DMS53 treated with DMSO at 0.1 percent for 48 hours (cell line): ENCODE measurements around the gene SPESP1.

Source experiments
- DNase-seq: peaks from one replicate; lab custom pipeline; 2025; ENCODE audit not compliant: unreplicated experiment; lab: John Stamatoyannopoulos, UW

Gene SPESP1

DNA sequence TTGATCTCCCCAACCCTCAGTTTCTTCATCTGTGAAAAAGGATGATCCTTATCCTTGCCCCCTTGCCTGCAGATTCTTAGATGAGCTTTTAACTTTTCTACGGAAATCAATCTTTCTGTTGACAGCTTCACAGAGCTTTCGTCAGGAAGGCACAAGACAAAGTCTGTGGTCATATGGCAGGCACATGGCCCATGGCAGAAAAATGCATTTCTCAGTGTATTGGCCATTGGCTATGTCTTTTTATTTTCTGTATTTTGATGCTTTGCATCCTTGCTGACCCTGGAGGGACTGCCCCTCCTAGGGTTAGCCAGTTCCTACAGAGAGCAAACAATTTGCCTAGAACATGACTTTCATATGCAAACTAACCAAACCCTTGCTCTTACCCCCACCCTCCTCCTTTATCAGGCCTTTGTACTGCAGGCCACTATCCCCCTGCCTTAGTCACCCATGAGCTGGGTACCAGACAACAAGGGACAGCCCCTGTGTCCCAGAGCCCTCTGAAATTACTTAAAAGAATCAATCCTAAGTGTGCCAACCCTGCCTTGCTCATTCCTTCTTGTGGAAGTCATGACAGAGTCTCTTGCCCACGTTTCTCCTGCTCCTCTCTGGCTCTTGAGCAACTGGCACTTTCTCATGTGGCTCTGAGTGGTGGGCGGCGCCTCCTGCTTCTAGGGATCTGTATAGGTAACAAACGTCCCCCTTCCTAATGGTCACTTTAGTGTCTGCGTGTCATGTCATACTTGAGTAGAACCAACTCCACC, 60.1 kb downstream of the SPESP1 start:
- DNase-seq = no peak

DNA sequence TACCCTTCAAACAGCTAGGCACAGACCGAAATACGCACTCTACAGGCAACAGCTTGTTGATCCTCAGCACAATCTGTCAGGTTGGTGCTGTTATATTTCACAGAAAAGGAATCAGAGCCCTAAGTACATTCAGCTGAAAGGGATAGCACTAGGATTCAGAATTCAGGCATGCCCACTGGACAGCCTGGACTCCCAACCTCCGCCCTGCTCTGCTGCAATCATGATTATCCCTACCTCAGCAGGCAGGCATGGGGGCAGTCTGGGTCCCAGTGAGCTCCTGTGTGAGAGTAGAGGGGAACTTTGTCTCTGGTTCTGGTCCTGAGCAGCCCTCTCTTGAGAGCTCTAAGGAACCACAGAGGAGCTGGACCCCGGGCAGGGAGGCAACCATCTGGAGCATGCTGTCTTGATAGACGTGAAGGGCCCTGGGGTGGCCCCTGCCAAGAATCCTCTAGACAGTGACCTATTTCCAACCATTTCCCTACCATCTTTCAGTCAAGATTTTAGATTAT, 60.7 kb downstream of the SPESP1 start:
- no peak for DNase-seq

DNA sequence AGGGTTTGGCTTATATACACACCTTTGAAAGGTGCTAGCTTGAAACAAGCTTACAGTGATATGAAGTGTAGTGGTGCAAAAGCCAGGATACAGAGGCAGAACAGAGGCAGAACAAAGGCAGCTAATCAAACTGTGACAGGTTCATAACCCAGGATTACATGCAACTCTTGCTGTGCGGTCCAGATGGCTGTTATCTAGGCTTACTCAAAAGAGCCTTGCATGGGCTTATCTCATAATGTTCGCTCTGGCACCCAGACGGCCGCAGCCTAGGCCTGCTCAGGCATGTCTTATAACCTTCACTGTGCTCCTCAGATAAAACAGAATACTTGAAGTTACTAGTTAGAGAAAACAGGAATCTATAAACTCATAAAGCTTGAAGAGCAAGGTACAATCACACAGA, 61.4 kb downstream of the SPESP1 start:
- DNase-seq = no peak

DNA sequence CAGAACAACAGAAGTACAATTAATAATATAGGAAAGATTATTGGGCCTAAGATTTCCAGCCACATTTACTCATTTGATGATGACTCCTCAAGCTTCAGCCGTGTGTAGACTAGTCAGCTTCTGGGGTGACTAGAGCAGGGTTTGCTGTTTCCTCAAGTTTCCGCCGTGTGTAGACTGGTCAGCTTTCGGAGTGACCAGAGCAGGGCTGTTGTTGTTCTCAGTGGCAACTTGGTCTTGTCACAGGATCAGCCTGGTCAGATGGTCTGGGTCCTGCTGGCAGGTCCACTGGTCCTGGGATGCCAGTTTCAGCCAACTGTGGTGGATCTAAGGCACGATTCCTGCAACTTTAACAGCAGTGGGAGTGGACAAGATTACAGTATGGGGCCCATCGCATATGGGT, 62.4 kb downstream of the SPESP1 start:
- DNase-seq = no peak

DNA sequence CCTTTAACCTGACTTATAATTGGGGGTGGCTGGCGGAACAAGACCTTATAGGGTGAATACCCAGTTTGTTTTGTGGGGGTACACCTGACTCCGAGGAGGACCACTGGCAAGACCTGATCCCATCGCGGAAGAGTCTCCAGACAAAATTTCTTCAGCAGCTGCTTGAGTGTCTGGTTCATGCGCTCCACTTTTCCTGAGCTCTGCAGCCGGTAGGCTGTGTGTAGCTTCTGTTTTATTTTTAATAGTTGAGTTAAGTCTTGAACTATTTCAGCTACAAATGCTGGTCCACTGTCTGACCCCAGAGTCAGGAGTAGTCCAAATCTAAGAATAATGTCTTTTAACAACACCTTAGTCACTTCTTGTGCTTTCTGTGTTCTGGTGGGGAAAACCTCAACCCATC, 63.0 kb downstream of the SPESP1 start:
- DNase-seq = no peak

DNA sequence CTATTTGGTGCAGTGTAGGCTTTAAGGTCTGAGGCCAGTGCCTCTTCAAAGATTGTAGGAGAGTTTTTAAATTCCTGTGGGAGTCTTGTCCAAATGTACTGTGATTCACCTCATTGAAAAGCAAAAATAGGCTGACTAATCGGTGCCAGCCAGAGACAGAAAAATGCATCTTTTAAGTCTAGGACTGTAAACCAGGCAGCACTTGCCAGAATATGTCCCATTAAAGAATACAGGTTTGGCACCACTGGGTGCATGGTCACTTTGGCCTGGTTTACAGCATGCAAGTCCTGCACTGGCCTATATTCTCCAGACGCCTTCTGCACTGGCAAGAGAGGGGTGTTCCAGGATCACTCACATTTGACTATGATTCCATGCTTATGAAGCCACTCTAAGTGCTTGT, 63.8 kb downstream of the SPESP1 start:
- DNase-seq = no peak

DNA sequence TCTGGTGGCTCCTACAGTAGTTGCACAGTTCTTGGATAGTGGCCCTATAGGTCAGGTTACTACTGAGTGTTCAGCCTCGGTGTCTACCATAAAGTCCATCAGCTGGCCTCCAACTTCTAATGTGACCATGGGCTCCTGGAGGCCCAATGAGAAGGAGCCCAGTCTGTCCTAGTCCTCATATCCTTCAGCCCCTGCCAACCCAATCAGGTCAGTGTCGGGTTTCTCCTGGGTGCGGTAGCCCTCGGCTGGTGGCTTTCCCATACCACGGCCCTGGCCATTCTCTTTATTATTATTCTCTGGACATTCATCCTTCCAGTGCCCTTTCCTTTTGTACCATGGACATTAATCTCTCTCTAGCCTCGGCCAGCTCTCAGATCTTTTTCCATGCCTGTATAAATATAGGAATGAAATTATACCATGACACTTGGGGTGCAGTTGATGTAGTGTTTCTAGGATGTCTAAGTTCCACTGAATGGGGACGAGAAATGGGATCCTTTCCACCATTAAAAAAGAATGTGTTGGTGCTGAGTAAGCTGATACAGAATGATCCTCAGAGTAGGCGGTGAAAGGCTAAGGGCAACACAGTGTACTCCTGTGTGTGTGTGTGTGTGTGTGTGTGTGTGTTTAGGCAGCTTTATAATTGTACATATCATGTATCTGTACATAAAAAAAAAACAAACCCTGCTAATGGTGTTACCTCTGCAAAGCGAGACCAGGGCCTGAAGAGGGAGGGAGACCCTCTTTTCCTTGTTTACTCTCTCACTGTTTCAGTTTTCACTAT, 64.8 kb downstream of the SPESP1 start:
- no peak for DNase-seq
